ENCODE data around the gene EGFR.

EGFR gene

DNA sequence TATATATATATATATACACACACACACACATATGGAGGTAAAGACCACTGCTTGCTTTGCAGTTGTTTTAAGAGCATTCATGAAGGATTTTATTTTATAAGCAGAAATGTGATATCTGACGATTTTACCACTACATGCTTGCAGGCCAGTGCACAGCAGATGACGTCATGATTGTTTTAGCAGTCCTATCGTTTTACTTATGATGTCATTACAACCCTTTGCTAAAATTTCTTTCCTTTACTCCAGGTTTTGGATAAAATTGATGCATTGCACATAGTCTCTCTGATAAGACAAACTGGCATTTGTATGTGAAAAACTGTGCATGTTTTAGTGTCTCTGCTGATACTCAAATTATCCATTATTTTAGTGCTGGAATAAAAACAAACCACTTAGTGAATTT lies 9.2 kb downstream of the EGFR start:
- TF ChIP-seq, protein P1, sequence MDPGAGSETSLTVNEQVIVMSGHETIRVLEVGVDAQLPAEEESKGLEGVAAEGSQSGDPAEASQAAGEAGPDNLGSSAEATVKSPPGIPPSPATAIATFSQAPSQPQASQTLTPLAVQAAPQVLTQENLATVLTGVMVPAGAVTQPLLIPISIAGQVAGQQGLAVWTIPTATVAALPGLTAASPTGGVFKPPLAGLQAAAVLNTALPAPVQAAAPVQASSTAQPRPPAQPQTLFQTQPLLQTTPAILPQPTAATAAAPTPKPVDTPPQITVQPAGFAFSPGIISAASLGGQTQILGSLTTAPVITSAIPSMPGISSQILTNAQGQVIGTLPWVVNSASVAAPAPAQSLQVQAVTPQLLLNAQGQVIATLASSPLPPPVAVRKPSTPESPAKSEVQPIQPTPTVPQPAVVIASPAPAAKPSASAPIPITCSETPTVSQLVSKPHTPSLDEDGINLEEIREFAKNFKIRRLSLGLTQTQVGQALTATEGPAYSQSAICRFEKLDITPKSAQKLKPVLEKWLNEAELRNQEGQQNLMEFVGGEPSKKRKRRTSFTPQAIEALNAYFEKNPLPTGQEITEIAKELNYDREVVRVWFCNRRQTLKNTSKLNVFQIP (CRISPR knock-in tag; IDR thresholded peaks at IDR 0.05; ENCODE audit: borderline replicate concordance, low read depth): no peak
- no peak for TF ChIP-seq CSDC2 (CRISPR knock-in tag; IDR thresholded peaks at IDR 0.05)
- TF ChIP-seq, protein P2, sequence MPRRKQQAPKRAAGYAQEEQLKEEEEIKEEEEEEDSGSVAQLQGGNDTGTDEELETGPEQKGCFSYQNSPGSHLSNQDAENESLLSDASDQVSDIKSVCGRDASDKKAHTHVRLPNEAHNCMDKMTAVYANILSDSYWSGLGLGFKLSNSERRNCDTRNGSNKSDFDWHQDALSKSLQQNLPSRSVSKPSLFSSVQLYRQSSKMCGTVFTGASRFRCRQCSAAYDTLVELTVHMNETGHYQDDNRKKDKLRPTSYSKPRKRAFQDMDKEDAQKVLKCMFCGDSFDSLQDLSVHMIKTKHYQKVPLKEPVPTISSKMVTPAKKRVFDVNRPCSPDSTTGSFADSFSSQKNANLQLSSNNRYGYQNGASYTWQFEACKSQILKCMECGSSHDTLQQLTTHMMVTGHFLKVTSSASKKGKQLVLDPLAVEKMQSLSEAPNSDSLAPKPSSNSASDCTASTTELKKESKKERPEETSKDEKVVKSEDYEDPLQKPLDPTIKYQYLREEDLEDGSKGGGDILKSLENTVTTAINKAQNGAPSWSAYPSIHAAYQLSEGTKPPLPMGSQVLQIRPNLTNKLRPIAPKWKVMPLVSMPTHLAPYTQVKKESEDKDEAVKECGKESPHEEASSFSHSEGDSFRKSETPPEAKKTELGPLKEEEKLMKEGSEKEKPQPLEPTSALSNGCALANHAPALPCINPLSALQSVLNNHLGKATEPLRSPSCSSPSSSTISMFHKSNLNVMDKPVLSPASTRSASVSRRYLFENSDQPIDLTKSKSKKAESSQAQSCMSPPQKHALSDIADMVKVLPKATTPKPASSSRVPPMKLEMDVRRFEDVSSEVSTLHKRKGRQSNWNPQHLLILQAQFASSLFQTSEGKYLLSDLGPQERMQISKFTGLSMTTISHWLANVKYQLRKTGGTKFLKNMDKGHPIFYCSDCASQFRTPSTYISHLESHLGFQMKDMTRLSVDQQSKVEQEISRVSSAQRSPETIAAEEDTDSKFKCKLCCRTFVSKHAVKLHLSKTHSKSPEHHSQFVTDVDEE (CRISPR knock-in tag; IDR thresholded peaks at IDR 0.05): no peak
- no peak for TF ChIP-seq ARNTL (CRISPR knock-in tag; IDR thresholded peaks at IDR 0.05; ENCODE audit: borderline replicate concordance, low read depth)
- no peak for TF ChIP-seq ZFP3 (CRISPR knock-in tag; IDR thresholded peaks at IDR 0.05)
- TF ChIP-seq ZFP30 (CRISPR knock-in tag; IDR thresholded peaks at IDR 0.05): no peak
- TF ChIP-seq, protein P3, sequence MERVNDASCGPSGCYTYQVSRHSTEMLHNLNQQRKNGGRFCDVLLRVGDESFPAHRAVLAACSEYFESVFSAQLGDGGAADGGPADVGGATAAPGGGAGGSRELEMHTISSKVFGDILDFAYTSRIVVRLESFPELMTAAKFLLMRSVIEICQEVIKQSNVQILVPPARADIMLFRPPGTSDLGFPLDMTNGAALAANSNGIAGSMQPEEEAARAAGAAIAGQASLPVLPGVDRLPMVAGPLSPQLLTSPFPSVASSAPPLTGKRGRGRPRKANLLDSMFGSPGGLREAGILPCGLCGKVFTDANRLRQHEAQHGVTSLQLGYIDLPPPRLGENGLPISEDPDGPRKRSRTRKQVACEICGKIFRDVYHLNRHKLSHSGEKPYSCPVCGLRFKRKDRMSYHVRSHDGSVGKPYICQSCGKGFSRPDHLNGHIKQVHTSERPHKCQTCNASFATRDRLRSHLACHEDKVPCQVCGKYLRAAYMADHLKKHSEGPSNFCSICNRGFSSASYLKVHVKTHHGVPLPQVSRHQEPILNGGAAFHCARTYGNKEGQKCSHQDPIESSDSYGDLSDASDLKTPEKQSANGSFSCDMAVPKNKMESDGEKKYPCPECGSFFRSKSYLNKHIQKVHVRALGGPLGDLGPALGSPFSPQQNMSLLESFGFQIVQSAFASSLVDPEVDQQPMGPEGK (CRISPR knock-in tag; IDR thresholded peaks at IDR 0.05; ENCODE audit: borderline replicate concordance): no peak
- TF ChIP-seq, protein P4, sequence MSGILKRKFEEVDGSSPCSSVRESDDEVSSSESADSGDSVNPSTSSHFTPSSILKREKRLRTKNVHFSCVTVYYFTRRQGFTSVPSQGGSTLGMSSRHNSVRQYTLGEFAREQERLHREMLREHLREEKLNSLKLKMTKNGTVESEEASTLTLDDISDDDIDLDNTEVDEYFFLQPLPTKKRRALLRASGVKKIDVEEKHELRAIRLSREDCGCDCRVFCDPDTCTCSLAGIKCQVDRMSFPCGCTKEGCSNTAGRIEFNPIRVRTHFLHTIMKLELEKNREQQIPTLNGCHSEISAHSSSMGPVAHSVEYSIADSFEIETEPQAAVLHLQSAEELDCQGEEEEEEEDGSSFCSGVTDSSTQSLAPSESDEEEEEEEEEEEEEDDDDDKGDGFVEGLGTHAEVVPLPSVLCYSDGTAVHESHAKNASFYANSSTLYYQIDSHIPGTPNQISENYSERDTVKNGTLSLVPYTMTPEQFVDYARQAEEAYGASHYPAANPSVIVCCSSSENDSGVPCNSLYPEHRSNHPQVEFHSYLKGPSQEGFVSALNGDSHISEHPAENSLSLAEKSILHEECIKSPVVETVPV (CRISPR knock-in tag; IDR thresholded peaks at IDR 0.05): no peak
- no peak for TF ChIP-seq PPARA (CRISPR knock-in tag; IDR thresholded peaks at IDR 0.05; ENCODE audit: borderline replicate concordance)
- no peak for TF ChIP-seq TOX (CRISPR knock-in tag; IDR thresholded peaks at IDR 0.05; ENCODE audit: borderline replicate concordance)
- TF ChIP-seq SNAI2 (CRISPR knock-in tag; IDR thresholded peaks at IDR 0.05): no peak
- no peak for TF ChIP-seq ISL1 (CRISPR knock-in tag; IDR thresholded peaks at IDR 0.05)
- TF ChIP-seq OSR1 (CRISPR knock-in tag; IDR thresholded peaks at IDR 0.05): no peak
- TF ChIP-seq ZNF8 (CRISPR knock-in tag; IDR thresholded peaks at IDR 0.05): no peak
- TF ChIP-seq ZNF565 (CRISPR knock-in tag; conservative IDR thresholded peaks at IDR 0.05; ENCODE audit: low read depth): no peak
- TF ChIP-seq, protein P5, sequence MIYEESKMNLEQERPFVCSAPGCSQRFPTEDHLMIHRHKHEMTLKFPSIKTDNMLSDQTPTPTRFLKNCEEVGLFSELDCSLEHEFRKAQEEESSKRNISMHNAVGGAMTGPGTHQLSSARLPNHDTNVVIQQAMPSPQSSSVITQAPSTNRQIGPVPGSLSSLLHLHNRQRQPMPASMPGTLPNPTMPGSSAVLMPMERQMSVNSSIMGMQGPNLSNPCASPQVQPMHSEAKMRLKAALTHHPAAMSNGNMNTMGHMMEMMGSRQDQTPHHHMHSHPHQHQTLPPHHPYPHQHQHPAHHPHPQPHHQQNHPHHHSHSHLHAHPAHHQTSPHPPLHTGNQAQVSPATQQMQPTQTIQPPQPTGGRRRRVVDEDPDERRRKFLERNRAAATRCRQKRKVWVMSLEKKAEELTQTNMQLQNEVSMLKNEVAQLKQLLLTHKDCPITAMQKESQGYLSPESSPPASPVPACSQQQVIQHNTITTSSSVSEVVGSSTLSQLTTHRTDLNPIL (CRISPR knock-in tag; IDR thresholded peaks at IDR 0.05; ENCODE audit: low read depth): no peak
- no peak for ATAC-seq

DNA sequence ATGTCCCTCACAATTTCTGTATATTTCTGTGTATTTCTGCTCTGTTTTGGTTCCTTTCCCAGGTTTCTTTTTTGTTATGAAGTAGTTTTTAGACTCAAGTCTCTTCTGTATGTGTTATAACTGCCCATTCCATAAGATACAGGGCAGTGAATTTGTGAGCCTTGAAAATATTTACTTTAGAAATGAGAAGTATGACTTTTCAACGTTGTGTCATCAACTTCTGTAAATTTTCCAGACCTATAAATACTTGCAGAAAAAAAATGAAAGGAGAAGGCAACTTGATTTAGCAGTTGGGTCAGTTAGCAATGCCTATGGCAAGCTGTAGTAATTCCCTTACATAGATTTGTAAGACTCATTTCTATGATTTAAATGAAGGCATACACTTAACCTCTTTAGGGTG lies 11.5 kb downstream of the EGFR start:
- no peak for ATAC-seq
- TF ChIP-seq ZNF8 (CRISPR knock-in tag; IDR thresholded peaks at IDR 0.05) (no peak), SNAI2 (CRISPR knock-in tag; IDR thresholded peaks at IDR 0.05) (no peak), ZNF565 (CRISPR knock-in tag; conservative IDR thresholded peaks at IDR 0.05; ENCODE audit: low read depth) (no peak), TCF4 (CRISPR knock-in tag; IDR thresholded peaks at IDR 0.05; ENCODE audit: borderline replicate concordance) (no peak), ESRRG (CRISPR knock-in tag; IDR thresholded peaks at IDR 0.05) (no peak), ISL1 (CRISPR knock-in tag; IDR thresholded peaks at IDR 0.05) (no peak), ARNTL (CRISPR knock-in tag; IDR thresholded peaks at IDR 0.05; ENCODE audit: borderline replicate concordance, low read depth) (no peak), CSDC2 (CRISPR knock-in tag; IDR thresholded peaks at IDR 0.05) (no peak)
- TF ChIP-seq, protein P1 (CRISPR knock-in tag; IDR thresholded peaks at IDR 0.05; ENCODE audit: borderline replicate concordance, low read depth): no peak
- TF ChIP-seq, protein P5 (CRISPR knock-in tag; IDR thresholded peaks at IDR 0.05; ENCODE audit: low read depth): no peak

All from SK-N-SH treated with all-trans-retinoic acid at 6 μM for 48 hours (cell line).